ENCODE results near the gene TOX3.

The TOX3 gene

DNA sequence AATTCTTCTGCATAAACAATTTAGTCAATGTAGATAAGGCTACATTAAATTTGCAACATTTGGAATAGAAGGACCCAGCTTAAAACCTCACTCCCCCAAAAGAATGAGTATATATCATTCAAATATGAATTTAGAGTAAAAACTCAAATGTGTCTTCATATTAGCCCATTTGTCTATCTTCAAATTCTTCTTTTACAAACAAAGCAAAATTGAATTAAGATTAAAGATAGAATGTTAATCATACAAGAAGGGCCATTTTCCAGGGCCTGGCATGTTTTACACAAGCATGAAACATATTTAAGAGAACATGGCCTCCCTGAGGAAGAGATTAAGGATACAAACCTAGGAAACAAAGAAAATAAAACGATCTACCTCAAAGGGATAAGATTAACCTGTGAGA is 8.4 kb downstream of the TOX3 start:
- DNase-seq (ENCODE audit: low read depth in 1 of 2, low spot score in 1 of 2) = no peak

DNA sequence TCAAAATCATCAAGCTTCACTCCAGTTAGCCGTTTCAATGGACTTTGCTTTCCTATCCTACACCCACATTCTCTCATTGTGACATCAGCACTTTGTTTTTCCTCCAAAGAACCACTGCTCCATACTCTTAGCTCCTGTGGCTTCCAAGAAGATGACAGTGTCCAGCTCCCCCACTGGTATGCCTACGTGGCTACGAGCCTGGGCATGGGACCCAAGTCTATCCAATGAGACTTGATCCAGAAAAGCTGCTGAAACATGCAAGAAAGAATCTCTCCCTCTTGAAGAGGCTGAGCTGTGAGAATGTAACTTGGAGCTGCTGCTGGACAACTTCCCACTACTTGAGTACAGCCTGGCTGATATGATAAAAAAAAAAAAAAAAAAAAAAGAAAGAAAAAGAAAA is 9.4 kb downstream of the TOX3 start:
- DNase-seq (ENCODE audit: low read depth in 1 of 2, low spot score in 1 of 2) = no peak

DNA sequence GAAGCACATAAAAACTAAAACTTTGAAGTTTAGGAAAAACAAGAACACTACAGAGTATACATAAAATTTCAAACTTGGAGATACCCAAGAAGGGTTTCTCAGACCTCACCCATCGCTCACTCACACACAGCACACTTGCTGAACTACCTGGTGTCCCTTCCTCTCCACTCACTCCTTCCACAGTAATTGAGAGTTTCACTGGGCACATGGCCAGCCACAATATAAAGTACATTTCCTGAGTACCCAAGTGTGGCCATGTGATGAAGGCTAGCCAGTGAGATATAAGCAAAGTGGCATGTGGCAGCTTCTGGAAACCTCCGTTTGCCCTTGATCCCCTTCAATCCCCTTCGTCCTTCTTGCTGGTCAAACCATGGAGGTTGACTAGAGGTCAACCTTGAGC is 11.9 kb downstream of the TOX3 start:
- no peak for DNase-seq (ENCODE audit: low read depth in 1 of 2, low spot score in 1 of 2)

DNA sequence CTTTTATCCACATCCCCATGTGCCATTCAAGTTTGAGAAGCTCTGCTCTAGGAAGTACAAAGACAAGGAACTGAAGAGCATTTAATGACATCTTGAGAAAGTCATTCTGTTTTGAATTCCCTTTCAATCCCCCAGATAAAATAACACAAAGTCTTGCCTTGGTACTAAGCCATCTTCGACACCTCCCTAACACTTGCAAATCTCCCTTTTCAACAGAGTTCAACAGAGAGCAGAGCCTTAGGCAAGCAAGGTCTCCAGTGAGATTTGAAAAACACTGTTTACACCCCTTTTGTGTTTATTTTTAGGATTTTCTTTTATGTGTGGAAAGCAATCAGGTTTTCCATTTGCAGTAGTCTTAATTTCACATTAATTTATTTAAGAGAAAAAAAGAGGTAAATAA is 13.6 kb downstream of the TOX3 start:
- DNase-seq (ENCODE audit: low read depth in 1 of 2, low spot score in 1 of 2) = no peak

DNA sequence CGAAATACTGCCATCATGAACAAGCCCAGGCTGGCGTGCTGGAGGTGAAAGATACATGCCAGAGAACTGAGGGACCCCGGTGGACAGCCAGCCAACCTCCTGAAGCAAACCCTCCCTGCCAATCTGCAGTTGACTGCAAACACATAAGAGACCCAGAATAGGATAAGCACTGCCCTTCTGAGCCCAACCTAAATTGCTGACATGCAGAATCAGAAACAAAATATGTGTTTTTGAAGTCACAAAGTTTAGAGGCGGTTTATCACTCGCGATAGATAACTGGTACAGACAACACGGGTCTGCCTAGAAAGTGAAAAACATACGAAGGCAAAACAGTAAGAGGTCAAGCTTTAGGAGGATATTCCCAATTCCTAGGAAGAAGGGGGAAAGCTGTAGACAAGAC is 14.6 kb downstream of the TOX3 start:
- DNase-seq (ENCODE audit: low read depth in 1 of 2, low spot score in 1 of 2) = no peak

DNA sequence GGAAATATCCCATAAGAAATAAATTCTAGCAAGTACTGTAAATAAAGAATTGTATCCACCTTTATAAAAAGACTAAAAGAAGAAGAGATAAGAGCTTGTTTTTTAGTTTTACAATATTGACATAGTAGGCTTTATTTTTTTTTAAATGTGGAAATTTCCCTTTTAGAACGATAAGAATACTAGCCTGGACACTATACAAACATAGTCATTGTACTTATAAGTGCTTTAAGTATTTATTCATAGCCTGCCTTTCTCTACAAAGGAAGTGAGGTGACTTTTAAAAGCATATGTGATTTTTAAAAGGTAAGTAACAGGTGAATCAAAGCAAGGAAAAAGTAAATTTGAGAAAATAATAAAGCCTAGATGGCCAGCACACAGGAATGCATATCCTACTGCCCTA is 17.7 kb downstream of the TOX3 start:
- no peak for DNase-seq (ENCODE audit: low read depth in 1 of 2, low spot score in 1 of 2)

DNA sequence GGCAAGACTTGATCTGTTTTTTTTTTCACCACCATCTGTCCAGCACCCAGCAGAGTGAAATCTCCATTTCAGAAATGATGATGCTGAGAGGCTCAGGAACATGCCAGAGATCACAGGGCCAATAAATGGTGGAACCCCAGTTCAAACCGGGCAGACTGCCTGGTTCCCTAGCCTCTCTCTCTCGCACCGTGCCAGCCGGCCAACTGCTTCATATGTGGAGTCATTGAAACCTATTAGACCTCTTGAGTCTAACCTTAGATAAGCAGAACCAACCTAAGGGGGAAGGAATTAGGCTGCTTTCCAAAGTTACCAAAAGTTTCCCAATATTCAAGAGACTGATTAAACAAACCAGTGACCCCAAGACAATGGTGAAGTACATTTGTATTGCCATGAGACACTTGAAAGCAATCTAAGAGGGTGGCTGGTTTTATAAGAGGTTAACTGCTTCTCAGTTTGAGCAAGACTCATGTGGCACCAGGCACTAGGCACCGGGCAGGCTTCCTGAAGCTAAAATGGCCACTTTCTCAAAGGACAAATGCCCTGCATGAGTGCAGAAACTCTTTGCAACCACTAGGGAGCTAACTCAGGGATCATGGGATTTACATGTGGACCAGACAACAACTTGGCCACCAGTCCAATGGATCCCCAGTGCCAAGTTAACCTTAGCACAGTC is 18.4 kb downstream of the TOX3 start:
- no peak for DNase-seq (ENCODE audit: low read depth in 1 of 2, low spot score in 1 of 2)

DNA sequence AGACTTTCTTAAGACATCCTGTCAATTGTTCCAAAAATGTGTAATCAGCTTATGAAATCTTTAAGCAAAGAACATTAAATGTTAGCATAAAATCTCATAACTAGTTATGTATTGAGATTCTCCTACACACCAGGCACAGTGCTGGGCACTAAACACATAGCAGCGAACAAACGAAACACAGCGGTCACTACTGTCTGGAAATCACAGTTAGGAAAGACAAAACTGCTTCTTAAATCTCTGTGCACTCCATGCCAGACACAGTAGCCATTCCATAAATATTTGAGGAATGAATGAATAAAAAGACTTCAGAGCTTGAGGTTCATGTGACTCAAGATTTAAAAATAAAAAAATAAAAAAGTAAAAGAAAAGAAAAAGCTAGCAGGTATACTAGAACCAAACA is 20.1 kb downstream of the TOX3 start:
- no peak for DNase-seq (ENCODE audit: low read depth in 1 of 2, low spot score in 1 of 2)

DNA sequence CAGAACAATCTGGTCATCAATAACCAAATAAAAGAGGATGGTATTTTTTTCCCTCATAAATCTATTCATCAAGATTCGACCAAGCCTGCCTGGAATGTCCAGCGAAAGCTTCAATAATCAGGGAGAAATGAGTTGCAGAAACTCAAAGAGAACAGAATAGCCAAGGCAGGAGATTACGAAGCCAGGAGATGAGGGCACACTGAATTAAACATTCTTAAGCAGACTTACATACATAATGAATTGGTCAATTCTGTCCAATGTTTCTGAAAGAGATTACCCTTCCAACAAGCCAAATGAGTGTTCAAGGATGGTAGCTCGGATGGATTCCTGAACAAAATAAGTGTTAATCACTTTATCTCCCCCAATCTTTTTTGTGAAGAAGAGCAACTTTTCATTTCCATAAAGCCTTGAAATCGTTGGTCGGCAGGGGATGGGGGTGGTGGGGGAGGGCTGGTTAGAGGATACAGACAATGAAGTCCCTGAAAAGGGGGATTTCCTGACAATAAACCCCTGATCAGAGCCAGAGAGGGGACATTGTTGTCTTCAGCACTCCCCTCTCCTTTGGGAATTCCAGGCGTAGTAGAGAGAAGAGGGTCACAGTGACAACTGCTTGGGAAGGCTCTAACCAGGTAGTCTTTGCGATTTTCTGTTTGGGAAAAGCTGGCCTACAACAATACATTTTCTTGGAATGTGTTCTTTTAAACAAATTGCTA is 20.7 kb downstream of the TOX3 start:
- DNase-seq (ENCODE audit: low read depth in 1 of 2, low spot score in 1 of 2) = no peak

DNA sequence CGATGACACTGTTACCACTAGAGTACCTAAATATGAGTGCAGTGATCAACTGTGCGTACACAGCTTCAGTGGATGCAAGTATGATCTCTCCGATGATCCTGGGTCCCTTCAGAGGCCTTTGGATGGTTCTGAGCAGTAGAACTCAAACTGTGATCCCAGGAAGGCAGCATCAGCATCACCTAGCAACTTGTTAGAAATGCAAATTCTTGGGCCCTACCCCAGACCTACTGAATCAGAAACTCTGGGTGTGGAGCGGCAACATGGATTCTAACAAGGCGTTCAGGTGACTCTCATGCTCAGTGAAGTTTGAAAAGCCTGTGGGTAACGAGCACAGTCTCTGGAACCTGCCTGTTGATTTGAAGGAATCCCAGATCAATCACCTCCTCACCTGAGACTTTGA is 25.4 kb downstream of the TOX3 start:
- no peak for DNase-seq (ENCODE audit: low read depth in 1 of 2, low spot score in 1 of 2)

DNA sequence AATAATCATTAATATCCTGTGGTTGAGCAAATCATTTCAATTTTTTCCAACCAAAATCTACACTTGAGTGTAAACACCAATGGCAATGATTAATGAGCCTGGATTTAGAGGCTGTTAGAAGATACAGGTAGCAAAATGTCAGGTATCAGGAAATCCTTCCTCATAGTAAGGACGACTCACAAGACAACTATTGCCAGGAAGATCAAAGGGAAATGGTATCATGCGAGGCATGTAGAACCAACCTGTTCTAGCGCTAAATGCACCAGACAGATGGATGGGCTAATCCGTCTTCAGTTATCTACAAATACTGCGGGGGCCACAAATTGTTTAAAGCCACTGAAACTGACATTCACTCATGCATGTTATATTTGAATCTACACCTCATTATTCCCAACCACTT is 28.1 kb downstream of the TOX3 start:
- DNase-seq (ENCODE audit: low read depth in 1 of 2, low spot score in 1 of 2) = no peak

DNA sequence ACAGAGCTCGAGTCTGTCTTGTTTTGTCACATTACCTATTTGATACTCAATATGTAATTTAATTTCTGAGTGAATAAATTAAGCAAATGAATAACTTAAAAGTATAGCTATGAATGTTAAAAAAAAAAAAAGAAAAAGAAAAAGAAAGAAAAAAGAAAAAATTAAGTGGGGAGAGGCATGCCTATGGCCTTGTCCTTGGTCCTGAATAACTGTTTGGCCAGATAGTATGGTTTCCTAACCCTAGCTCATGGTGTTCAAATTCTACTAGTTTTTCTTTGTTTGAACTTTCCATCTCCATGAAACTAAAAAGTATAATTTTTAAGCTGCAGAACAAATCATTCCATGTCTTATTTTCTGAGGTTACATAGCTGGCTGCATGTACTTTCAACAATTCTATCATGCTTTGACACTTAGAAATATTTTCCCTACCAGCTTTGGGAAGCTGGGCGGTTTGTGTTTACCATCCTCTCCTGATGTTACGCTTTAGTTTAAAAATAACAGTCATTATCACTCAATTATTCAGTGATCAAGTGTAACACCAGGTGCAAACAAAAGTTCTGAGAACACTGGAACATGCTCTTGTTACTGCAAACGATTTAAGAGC is 31.8 kb downstream of the TOX3 start:
- DNase-seq (ENCODE audit: low read depth in 1 of 2, low spot score in 1 of 2) = no peak

DNA sequence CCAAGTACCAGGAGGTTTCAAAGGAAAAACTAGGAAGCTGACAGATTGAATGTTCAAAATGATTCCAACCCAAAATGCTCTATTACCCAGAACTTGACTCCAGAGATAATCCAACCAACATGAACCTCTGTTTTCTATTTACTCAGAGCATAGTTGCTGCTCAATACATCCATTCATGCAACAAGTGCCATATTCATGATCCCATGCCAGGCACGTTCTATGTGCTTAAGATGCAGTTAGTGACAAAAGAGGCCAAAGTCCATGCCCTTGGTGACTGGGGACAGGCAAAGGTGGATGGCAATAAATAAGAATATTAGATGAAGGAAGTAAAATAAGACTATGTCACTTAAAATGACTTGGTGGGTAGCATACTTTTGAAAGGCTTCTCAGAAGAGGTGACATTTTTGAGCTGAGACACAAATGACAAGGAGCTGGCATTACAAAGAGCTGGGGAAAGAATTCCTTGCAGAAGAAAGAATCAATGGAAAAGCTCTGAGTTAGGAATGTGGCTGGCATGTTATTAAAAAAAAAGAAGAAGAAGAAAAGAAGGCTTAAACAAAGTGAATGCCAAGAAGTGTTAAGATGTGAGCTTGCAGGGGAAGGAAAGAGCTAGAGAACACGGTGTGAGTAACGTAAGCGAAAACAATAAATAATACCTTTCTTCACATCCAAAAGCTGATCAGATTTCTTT is 34.5 kb downstream of the TOX3 start:
- DNase-seq (ENCODE audit: low read depth in 1 of 2, low spot score in 1 of 2) = no peak

DNA sequence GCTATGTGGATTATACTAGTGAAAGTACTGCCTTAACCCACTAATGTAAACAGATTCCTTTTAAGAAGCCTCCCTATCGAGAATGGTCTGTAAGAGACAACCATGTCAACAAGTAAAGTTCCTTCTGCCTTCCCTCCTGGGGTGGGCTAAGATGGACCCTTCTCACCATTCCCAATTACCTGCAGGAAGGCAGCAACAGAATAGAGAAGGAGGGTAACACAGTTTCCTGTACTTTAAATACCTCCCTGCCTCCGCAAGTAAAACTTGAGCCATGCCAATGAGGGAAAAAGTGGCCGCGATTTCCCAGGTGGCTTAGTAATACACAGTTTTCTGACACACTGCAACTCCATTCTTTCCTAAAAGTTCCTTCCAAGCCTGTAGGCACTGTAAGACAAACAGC is 45.2 kb downstream of the TOX3 start:
- DNase-seq (ENCODE audit: low read depth in 1 of 2, low spot score in 1 of 2) = no peak

DNA sequence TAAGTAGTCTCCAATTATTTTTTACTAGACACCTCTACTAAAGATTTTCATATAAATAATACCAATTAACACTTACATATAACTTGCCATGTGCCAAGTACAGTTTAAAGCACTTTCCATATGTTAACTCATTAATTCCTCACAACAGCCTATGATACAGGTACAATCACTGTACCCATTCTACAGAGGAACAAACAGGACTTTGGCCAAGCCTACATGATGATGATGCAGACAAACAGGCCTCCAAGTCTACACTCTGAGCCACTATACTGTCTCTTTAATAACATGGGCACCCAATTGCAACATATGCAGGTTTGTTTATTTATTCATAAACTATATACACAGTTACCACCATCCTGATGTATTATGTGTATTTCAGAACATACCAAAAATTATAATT is 46.0 kb downstream of the TOX3 start:
- DNase-seq (ENCODE audit: low read depth in 1 of 2, low spot score in 1 of 2) = no peak

DNA sequence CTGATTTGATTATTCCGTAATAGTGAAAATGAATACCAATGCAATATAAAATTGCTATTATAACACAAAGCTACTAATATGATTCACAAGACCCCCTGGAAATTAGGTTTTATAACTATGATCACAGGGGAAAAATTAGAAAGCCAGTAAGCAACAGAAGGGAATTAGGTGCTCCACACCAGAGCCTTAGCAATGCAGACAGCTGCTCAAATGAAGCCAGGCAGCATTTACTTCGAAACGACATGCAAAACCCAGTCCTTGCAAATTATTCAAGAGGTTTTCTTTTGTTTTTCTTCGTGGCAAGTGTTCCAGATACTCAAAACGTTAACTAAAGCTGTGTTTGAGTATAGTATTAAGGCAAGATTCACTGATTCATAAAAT is 47.9 kb downstream of the TOX3 start:
- DNase-seq (ENCODE audit: low read depth in 1 of 2, low spot score in 1 of 2) = no peak

DNA sequence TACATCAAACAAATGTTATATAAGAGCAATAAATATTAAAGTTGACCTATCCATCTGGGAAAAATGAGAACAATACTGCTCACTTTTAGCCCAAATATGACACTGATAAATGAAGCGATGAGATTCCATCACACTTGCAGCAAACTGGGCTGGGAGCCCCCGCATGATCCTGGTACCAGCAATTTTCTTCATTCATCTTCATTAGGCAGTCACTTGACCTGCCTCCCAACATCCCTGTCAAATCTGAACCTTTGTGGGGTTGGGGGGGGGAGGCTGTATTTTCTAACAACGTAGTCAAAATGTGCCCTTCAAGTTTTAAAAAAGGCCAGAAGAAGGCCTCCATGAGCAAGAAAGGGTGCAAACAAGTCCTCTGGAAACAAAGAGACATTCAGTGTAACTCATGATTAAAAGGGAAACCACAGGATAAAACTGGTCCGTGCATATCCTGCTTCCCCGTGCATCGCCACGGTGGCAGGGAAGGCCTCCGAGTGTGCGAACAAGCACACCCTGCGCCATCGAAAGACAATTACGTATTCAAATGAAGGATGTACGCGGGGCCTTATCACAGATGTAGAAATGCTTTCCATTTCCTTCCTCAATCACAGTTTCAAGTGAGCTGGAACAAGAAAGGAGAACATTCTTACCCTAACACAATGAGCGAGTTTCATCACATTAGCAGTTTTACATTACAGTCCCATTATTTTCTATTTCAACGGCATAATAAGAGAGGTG is 48.4 kb downstream of the TOX3 start:
- no peak for DNase-seq (ENCODE audit: low read depth in 1 of 2, low spot score in 1 of 2)

DNA sequence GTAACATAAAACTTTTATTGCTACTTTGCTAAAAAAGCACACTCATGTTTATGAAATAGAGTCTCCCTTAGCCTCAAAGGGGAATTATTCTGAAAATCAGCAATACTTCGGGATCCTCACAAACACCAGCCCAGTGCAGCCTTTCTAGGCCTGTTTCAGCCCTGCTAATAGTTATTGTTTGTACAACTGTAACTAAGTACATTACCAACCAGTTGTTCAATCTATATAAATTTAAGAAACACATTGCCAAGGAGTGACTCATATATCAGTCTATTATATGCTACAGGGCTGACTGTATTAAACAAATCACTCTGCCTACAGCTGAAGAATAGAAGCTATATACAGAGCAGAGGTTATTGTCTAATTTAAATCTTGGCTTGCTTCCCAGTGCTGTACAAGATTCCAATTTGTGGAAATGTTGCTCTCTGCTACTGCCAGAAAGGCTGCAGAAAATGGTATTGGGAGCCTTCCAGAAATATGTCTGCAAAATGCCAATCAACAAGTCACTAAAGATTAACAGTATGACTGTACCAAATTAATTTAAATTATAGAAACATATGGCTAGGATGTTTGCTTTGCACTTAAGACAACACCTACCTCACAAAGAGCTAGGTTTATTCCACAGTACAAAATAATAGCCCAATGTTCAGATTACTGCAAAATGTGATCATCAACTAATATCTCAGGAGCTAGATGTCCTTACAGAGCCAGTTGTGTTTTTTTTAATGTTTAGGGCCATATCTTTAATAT is 49.7 kb downstream of the TOX3 start:
- DNase-seq (ENCODE audit: low read depth in 1 of 2, low spot score in 1 of 2) = no peak

DNA sequence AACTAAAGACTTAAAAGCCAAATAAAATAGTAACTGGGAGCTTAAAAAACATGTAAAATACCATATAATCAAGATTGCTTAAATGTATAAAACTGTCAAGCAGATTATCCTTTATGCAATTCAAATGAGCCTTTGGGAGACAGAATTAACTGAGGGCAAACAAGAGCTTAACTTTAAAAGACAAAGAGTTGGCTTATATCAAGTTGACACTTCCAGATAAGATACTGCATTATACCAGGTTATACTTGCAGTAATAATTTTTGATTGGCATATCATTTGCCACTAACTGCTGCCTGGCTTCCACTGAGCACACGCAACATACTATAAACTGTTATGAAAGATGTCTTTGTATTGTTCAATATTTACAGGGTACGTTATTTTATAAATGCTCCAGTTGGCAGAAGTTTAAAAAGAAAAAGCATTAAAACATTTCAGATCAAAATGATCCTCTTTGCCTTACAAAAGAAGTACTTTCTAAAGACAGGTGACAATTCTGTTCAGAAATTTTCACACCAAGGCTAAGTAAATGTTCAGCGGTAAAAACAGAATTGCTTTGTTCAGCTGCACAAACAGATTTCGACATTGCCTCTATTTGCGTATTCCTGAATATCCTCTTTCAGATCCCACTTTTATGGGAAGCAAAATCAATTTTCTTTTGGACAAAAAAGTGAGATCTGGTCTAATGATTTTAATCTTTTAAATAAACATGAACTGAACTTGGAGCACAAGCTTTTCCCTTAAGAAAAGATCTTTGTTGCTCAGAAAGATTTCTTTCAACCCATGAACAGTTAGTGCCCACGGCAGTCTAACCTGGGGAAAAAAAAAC is 50.7 kb downstream of the TOX3 start:
- no peak for DNase-seq (ENCODE audit: low read depth in 1 of 2, low spot score in 1 of 2)

DNA sequence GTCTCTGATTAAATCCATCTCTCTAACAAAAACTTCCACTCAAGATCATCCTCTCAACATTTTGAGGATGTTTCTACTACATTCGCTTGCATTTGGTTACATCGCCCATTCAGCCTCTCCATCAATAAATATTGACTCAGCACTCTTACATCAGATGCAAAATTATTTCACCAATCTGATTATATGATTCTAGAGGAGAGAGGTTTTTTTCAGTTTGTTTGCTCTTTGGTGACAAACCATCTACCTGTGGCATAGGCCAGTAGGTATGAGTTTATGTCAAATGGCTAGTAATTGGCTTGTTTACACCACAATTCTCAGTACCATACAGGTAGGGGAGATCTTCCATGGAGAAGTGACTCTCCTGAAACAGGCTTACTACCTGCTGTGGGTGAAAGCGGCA is 52.3 kb downstream of the TOX3 start:
- DNase-seq (ENCODE audit: low read depth in 1 of 2, low spot score in 1 of 2) = no peak

Measured in activated T-helper 1 cell treated with anti-CD3 and anti-CD28 coated beads, Interleukin-2, amount 50 U/mL, for 16 hours (primary cell).